Sigmoid colon (tissue), 3 donors: ENCODE data around the gene CCDC91.

ENCODE experiments used
- POLR2A ChIP-seq, 2 donors: fragments of 450-650 bp; IDR thresholded peaks; one replicate each; pipeline ENCODE4 v1.6.1; 2016; ENCODE audit warnings: antibody characterized with exemption in 2 of 2, mild to moderate bottlenecking in 2 of 2, moderate library complexity in 2 of 2
- TF ChIP-seq, protein P1 (sequence below), 4 experiments: fragments of 450-650 bp in 3 of 4; fragments of 200-600 bp in 1 of 4; IDR thresholded peaks; one replicate each; pipeline ENCODE4 v1.5.1; 2016 to 2019; ENCODE audit warnings: antibody characterized with exemption in 4 of 4, mild to moderate bottlenecking in 3 of 4, moderate library complexity in 2 of 4

DNA sequence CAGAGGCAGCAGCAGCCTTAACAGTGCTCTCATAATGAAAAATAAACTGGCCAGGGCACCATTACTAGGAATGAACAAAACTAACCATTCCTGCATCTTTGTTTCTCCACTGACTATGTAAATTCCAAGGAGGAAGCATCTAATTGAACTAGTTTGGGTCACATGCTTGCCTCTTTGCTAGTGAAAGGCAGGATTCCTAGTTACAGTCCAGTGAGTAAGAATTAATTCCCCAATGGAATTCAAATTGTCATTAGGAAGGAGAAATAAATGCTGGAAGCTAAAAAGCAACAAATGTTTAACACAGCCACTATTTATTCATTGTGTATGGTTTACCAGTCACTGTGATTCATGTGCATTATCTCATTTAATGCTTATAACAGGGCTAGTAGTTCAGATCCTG is 316.0 kb downstream of the CCDC91 start:
- TF ChIP-seq, protein P1, sequence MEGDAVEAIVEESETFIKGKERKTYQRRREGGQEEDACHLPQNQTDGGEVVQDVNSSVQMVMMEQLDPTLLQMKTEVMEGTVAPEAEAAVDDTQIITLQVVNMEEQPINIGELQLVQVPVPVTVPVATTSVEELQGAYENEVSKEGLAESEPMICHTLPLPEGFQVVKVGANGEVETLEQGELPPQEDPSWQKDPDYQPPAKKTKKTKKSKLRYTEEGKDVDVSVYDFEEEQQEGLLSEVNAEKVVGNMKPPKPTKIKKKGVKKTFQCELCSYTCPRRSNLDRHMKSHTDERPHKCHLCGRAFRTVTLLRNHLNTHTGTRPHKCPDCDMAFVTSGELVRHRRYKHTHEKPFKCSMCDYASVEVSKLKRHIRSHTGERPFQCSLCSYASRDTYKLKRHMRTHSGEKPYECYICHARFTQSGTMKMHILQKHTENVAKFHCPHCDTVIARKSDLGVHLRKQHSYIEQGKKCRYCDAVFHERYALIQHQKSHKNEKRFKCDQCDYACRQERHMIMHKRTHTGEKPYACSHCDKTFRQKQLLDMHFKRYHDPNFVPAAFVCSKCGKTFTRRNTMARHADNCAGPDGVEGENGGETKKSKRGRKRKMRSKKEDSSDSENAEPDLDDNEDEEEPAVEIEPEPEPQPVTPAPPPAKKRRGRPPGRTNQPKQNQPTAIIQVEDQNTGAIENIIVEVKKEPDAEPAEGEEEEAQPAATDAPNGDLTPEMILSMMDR (IDR thresholded peaks at IDR 0.05), result no peak
- no peak for TF ChIP-seq POLR2A (IDR thresholded peaks at IDR 0.05)
